HepG2 (cell line): ENCODE results near the gene METTL13. TPM values are rescaled to one million over a fixed set of nuclear protein-coding genes. Genes with fewer than 3 reads are reported as not detected.

Source experiments
- ATF5 ChIP-seq: sonication (generic); formaldehyde crosslinking; IDR thresholded peaks from 2 replicates; pipeline ENCODE4 v1.4.0; 2020; ENCODE audit warnings: mild to moderate bottlenecking, low read depth, missing genetic modification reagents
- ATF7 ChIP-seq, 2 experiments: fragments of 450-650 bp in 1 of 2; sonication (generic) in 1 of 2; formaldehyde crosslinking in 1 of 2; IDR thresholded peaks; 2 replicates each; pipeline versions ENCODE4 v1.4.0 to v1.6.1; 2016 to 2020; ENCODE audit warnings: antibody characterized with exemption in 1 of 2, mild to moderate bottlenecking in 1 of 2, missing genetic modification reagents in 1 of 2
- ATRX ChIP-seq: sonication (generic); formaldehyde crosslinking; IDR thresholded peaks from 2 replicates; pipeline ENCODE4 v1.4.0; 2020; ENCODE audit warnings: missing genetic modification reagents, borderline replicate concordance
- CC2D1A ChIP-seq: sonication (generic); formaldehyde crosslinking; IDR thresholded peaks from 2 replicates; pipeline ENCODE4 v1.8.1; 2023; ENCODE audit warnings: mild to moderate bottlenecking, missing genetic modification reagents
- FIP1L1 ChIP-seq: fragments of 200-400 bp; formaldehyde crosslinking; IDR thresholded peaks from 2 replicates; pipeline ENCODE4 v1.6.1; 2018; ENCODE audit warnings: low read depth, mild to moderate bottlenecking, low read length, moderate library complexity, borderline replicate concordance; ENCODE audit not compliant: insufficient read depth
- FUBP1 ChIP-seq: sonication (generic); formaldehyde crosslinking; IDR thresholded peaks from 2 replicates; pipeline ENCODE4 v1.5.1; 2020; ENCODE audit warnings: missing genetic modification reagents, mild to moderate bottlenecking, borderline replicate concordance
- HDAC1 ChIP-seq: sonication (generic); formaldehyde crosslinking; IDR thresholded peaks from 2 replicates; pipeline ENCODE4 v1.5.1; 2020; ENCODE audit warnings: mild to moderate bottlenecking, missing genetic modification reagents
- HMGA1 ChIP-seq: sonication (generic); formaldehyde crosslinking; conservative IDR thresholded peaks from 2 replicates; pipeline ENCODE4 v1.4.0; 2020; ENCODE audit warnings: missing genetic modification reagents
- IRF9 ChIP-seq: sonication (generic); formaldehyde crosslinking; IDR thresholded peaks from 2 replicates; pipeline ENCODE4 v1.8.0; 2022; ENCODE audit warnings: missing genetic modification reagents, mild to moderate bottlenecking, borderline replicate concordance
- KAT7 ChIP-seq: IDR thresholded peaks from 2 replicates; pipeline ENCODE4 v1.6.1; 2018; ENCODE audit warnings: borderline replicate concordance, missing compliant biosample characterization
- MYPOP ChIP-seq: sonication (generic); formaldehyde crosslinking; IDR thresholded peaks from 2 replicates; pipeline ENCODE4 v1.8.1; 2023; ENCODE audit warnings: mild to moderate bottlenecking, moderate library complexity, missing genetic modification reagents
- POLR2AphosphoS2 ChIP-seq: IDR thresholded peaks from 2 replicates; pipeline ENCODE4 v1.6.1; 2011; ENCODE audit warnings: low read depth, low read length, improper control_type of control experiment
- RBAK ChIP-seq: sonication (generic); formaldehyde crosslinking; IDR thresholded peaks from 2 replicates; pipeline ENCODE4 v1.5.1; 2020; ENCODE audit warnings: mild to moderate bottlenecking, missing genetic modification reagents
- SMAD1 ChIP-seq: sonication (generic); formaldehyde crosslinking; IDR thresholded peaks from 2 replicates; pipeline ENCODE4 v1.4.0; 2020; ENCODE audit warnings: missing genetic modification reagents, low read depth, mild to moderate bottlenecking, borderline replicate concordance
- SP5 ChIP-seq: IDR thresholded peaks from 2 replicates; pipeline ENCODE4 v1.6.1; 2016; ENCODE audit warnings: low read depth, borderline replicate concordance
- TEAD3 ChIP-seq: optimal IDR thresholded peaks from 2 replicates; pipeline ENCODE3; 2016; ENCODE audit warnings: borderline replicate concordance
- TRAFD1 ChIP-seq: sonication (generic); formaldehyde crosslinking; IDR thresholded peaks from 2 replicates; pipeline ENCODE4 v1.5.1; 2020; ENCODE audit warnings: missing genetic modification reagents, mild to moderate bottlenecking, borderline replicate concordance
- ZEB1 ChIP-seq: IDR thresholded peaks from 2 replicates; pipeline ENCODE4 v1.6.1; 2012; ENCODE audit warnings: mild to moderate bottlenecking, low read depth, inconsistent platforms; ENCODE audit not compliant: insufficient replicate concordance
- ZNF260 ChIP-seq: sonication (generic); formaldehyde crosslinking; IDR thresholded peaks from 2 replicates; pipeline ENCODE4 v1.4.0; 2020; ENCODE audit warnings: missing genetic modification reagents, low read depth, mild to moderate bottlenecking, borderline replicate concordance
- ZNF333 ChIP-seq: sonication (generic); formaldehyde crosslinking; IDR thresholded peaks from 2 replicates; pipeline ENCODE4 v1.4.0; 2020; ENCODE audit warnings: mild to moderate bottlenecking, missing genetic modification reagents, borderline replicate concordance
- ZNF33A ChIP-seq: sonication (generic); formaldehyde crosslinking; IDR thresholded peaks from 2 replicates; pipeline ENCODE4 v1.5.1; 2020; ENCODE audit warnings: missing genetic modification reagents, mild to moderate bottlenecking, moderate library complexity, borderline replicate concordance
- ZNF383 ChIP-seq: sonication (generic); formaldehyde crosslinking; IDR thresholded peaks from 2 replicates; pipeline ENCODE4 v1.4.0; 2020; ENCODE audit warnings: missing genetic modification reagents, mild to moderate bottlenecking, borderline replicate concordance
- polyA plus RNA-seq, 8 experiments: library from polyadenylated mRNA; depleted of rRNA in 3 of 8; stranded (reverse) in 7 of 8; unstranded in 1 of 8; fragments of >200 nt; fragmentation: Illumina TruSeq in 4 of 8; extraction: Trizol in 4 of 8; gene quantifications; 2 replicates each; pipeline versions ENCODE4 v1.2.1 to v1.2.3, GENCODE V29; 2011 to 2016; ENCODE audit warnings: low read depth in 4 of 8, missing spikeins in 1 of 8, mixed read lengths in 1 of 8; ENCODE audit not compliant: insufficient read depth in 1 of 8
- total RNA-seq, 5 experiments: library from RNA; depleted of rRNA; stranded (reverse); fragments of >200 nt; fragmentation: Illumina TruSeq; extraction: Trizol; gene quantifications; 2 replicates each; pipeline ENCODE4 v1.2.3, GENCODE V29; 2016; ENCODE audit warnings: low read depth in 1 of 5

The METTL13 gene
- total and polyA plus RNA-seq, 2 of the 13 experiments (the other 11 are each of a cell fraction or from before 2014, with no cell fraction given), result 18.6 to 22.8 TPM

GRCh38 chr1:171781176-171781875, at the start of gene METTL13 (continued):
- peak; percentile 89 for TF ChIP-seq HDAC1 (CRISPR knock-in tag)
- no peak for TF ChIP-seq CC2D1A
- peak; percentile 54; the same call in 1 of the 2 replicates for TF ChIP-seq MYPOP (CRISPR knock-in tag)
- TF ChIP-seq ZNF333 (CRISPR knock-in tag), result no peak
- TF ChIP-seq TRAFD1 (CRISPR knock-in tag), result no peak; the same call in 1 of the 2 replicates
- TF ChIP-seq ZNF260, result no peak
- no peak for TF ChIP-seq TEAD3 (CRISPR knock-in tag)
- no peak; the same call in 1 of the 2 replicates for TF ChIP-seq ATF5 (CRISPR knock-in tag)
- TF ChIP-seq ZNF33A (CRISPR knock-in tag), result no peak
- TF ChIP-seq SMAD1 (CRISPR knock-in tag), result 0 out of 2 replicates have a peak, but pooled peaks have one; percentile 41
- TF ChIP-seq SP5 (CRISPR knock-in tag), result peak; percentile 68; the same call in 1 of the 2 replicates
- no peak for TF ChIP-seq POLR2AphosphoS2
- TF ChIP-seq IRF9, result peak; percentile 21; the same call in 1 of the 2 replicates
- no peak for TF ChIP-seq FUBP1 (CRISPR knock-in tag)
- no peak for TF ChIP-seq ZEB1
- no peak for TF ChIP-seq KAT7 (CRISPR knock-in tag)
- TF ChIP-seq ATF7 (IDR thresholded peaks at IDR 0.05), result no peak
- TF ChIP-seq ATF7 (CRISPR knock-in tag; IDR thresholded peaks at IDR 0.05), result no peak
- TF ChIP-seq ATRX (CRISPR knock-in tag), result no peak
- no peak for TF ChIP-seq HMGA1 (CRISPR knock-in tag)
- TF ChIP-seq ZNF383 (CRISPR knock-in tag), result no peak
- no peak for TF ChIP-seq RBAK
- no peak for TF ChIP-seq FIP1L1
